ENCODE results near the gene LRRC8D. TPM values are rescaled to one million over a fixed set of nuclear protein-coding genes. Genes with fewer than 3 reads are reported as not detected.

The LRRC8D gene
- total RNA-seq, 1 experiment from 2014 or later: 15.0 TPM

GRCh38 chr1:89889323-89889615, 68.4 kb downstream of the LRRC8D start:
- no TSS peak for BruUV-seq (replicated peaks)
- no peaks in the 10 kb centered on the region for H3K9me3 ChIP-seq (ENCODE audit: control insufficient read depth in 1 of 2, insufficient read depth in 1 of 2, low read depth in 1 of 2, low read length in 2 of 2)
- H3K27ac ChIP-seq (ENCODE audit: low read depth, low read length): no peak overlapping the region
- ChIA-PET RAD21 (ENCODE audit: low non-redundant PET in 1 of 2, low total read pairs in 2 of 2, uncharacterized antibody in 2 of 2, unreplicated experiment in 2 of 2) (no interaction called here), POLR2A (no interaction called here), CTCF (no interaction called here)
- peaks cover 17 to 18% of the 10 kb centered on the region in 2 experiments; a peak in 3 of 4 replicates for H3K4me1 ChIP-seq (ENCODE audit: control insufficient read depth in 1 of 2, insufficient read depth in 2 of 2, low read length in 2 of 2)
- no peak overlapping the region for H3K9ac ChIP-seq (ENCODE audit: low read length)
- no peak overlapping the region for H3K4me2 ChIP-seq (ENCODE audit: low read length)
- TF ChIP-seq TCF7L2 (IDR thresholded peaks at IDR 0.05; ENCODE audit: borderline replicate concordance, extremely low read depth, insufficient read depth, insufficient read length): no peak
- TF ChIP-seq FOSL1 (IDR thresholded peaks at IDR 0.05; ENCODE audit: low read depth): no peak
- no peak for TF ChIP-seq ZFX (IDR thresholded peaks at IDR 0.05)
- TF ChIP-seq SIN3A (IDR thresholded peaks at IDR 0.05; ENCODE audit: low read depth): no peak
- no peak for TF ChIP-seq EGR1 (IDR thresholded peaks at IDR 0.05; ENCODE audit: low read depth)
- TF ChIP-seq ZNF274 (IDR thresholded peaks at IDR 0.05; ENCODE audit: low read depth, low read length): no peak
- TF ChIP-seq SP1 (IDR thresholded peaks at IDR 0.05; ENCODE audit: low read depth): no peak
- TF ChIP-seq ZBTB33 (IDR thresholded peaks at IDR 0.05; ENCODE audit: extremely low read depth, insufficient replicate concordance, low read length): no peak
- no peak for TF ChIP-seq POLR2AphosphoS5 (IDR thresholded peaks at IDR 0.05; ENCODE audit: low read depth, low read length)
- no peak for TF ChIP-seq SRF (IDR thresholded peaks at IDR 0.05; ENCODE audit: low read depth)
- TF ChIP-seq RAD21 (IDR thresholded peaks at IDR 0.05; ENCODE audit: low read depth): no peak
- TF ChIP-seq MAX (IDR thresholded peaks at IDR 0.05): no peak
- TF ChIP-seq CBX3 (IDR thresholded peaks at IDR 0.05; ENCODE audit: low read depth): no peak
- no peaks in the 10 kb centered on the region for H4K20me1 ChIP-seq (ENCODE audit: insufficient read depth)
- H3K36me3 ChIP-seq (ENCODE audit: control insufficient read depth in 1 of 2, insufficient read depth in 2 of 2, low read length in 2 of 2): no peaks in the 10 kb centered on the region
- intact Hi-C loops (cut with micrococcal nuclease): no loop called here
- H2AFZ ChIP-seq (ENCODE audit: low read depth, low read length, poor library complexity, severe bottlenecking): no peak overlapping the region
- no peaks in the 10 kb centered on the region for H3K27me3 ChIP-seq (ENCODE audit: insufficient read depth, low read length)
- ATAC-seq: no peak
- no peaks in the 10 kb centered on the region for H3K9me2 ChIP-seq (ENCODE audit: insufficient read depth)
- H3K79me2 ChIP-seq (ENCODE audit: insufficient read depth, low read length): no peaks in the 10 kb centered on the region
- no peak overlapping the region for H3K4me3 ChIP-seq (replicated peaks in 1 of 2; ENCODE audit: low read depth in 1 of 2, low read length in 2 of 2)
- DNase-seq (ENCODE audit: low read depth, low spot score): no peak

All from HCT116 (cell line).